Smooth muscle cell (in vitro differentiated cells): ENCODE data around the gene P4HA2. TPM values are rescaled to one million over a fixed set of nuclear protein-coding genes. Genes with fewer than 3 reads are reported as not detected.

Experiments used
- DNase-seq: peaks from one replicate; lab custom pipeline; 2025; ENCODE audit not compliant: unreplicated experiment; lab: John Stamatoyannopoulos, UW
- H2AFZ ChIP-seq: fragments of 200-600 bp; sonication (generic); 2 replicates; pipeline ENCODE4 v1.6.0; 2016; ENCODE audit warnings: antibody characterized with exemption, low read depth, mild to moderate bottlenecking
- H3F3A ChIP-seq: fragments of 200-600 bp; sonication (generic); 2 replicates; pipeline ENCODE4 v1.6.0; 2017; ENCODE audit warnings: antibody characterized with exemption, low read depth
- H3K27ac ChIP-seq: fragments of 200-600 bp; sonication (generic); 2 replicates; pipeline ENCODE4 v1.5.1; 2016; ENCODE audit warnings: low read depth, mild to moderate bottlenecking
- H3K27me3 ChIP-seq: fragments of 200-600 bp; sonication (generic); 2 replicates; pipeline ENCODE4 v1.6.1; 2016; ENCODE audit warnings: low read depth, mild to moderate bottlenecking
- H3K36me3 ChIP-seq: fragments of 200-600 bp; sonication (generic); 2 replicates; pipeline ENCODE4 v1.5.1; 2016; ENCODE audit warnings: low read depth
- H3K4me1 ChIP-seq: fragments of 200-600 bp; sonication (generic); 2 replicates; pipeline ENCODE4 v1.5.1; 2016; ENCODE audit warnings: low read depth
- H3K4me2 ChIP-seq: fragments of 200-600 bp; sonication (generic); 2 replicates; pipeline ENCODE4 v1.6.0; 2016; ENCODE audit warnings: mild to moderate bottlenecking
- H3K4me3 ChIP-seq: fragments of 200-600 bp; sonication (generic); 2 replicates; pipeline ENCODE4 v1.5.1; 2016; ENCODE audit warnings: mild to moderate bottlenecking
- H3K79me2 ChIP-seq: fragments of 200-600 bp; sonication (generic); 2 replicates; pipeline ENCODE4 v1.6.0; 2016; ENCODE audit warnings: low read depth, mild to moderate bottlenecking
- H3K9ac ChIP-seq: fragments of 200-600 bp; sonication (generic); 2 replicates; pipeline ENCODE4 v1.6.0; 2016; ENCODE audit warnings: low read depth
- H3K9me3 ChIP-seq: fragments of 200-600 bp; sonication (generic); replicated peaks from 2 replicates; pipeline ENCODE4 v1.5.1; 2016; ENCODE audit warnings: low read depth
- H4K20me1 ChIP-seq: fragments of 200-600 bp; sonication (generic); 2 replicates; pipeline ENCODE4 v1.6.0; 2016; ENCODE audit warnings: low read depth
- CTCF ChIP-seq: fragments of 200-600 bp; sonication (generic); IDR thresholded peaks from 2 replicates; pipeline ENCODE4 v1.5.1; 2017; ENCODE audit warnings: borderline replicate concordance, mild to moderate bottlenecking, antibody characterized with exemption; ENCODE audit not compliant: insufficient read depth, poor library complexity, severe bottlenecking
- WGBS: methylation state at CpG from one replicate; pipeline ENCODE4 v1.1.7; 2016; ENCODE audit warnings: low lambda C conversion rate; 5-methylcytosine and 5-hydroxymethylcytosine counted together
- polyA plus RNA-seq: library from polyadenylated mRNA; unstranded; fragments of >200 nt; fragmentation: Nextera tagmentation; extraction: Ambion mirVana; gene quantifications from 2 replicates; pipeline ENCODE4 v1.2.1, GENCODE V29; 2016
- total RNA-seq: library from RNA; depleted of rRNA; stranded (reverse); fragments of >200 nt; gene quantifications from 2 replicates; pipeline ENCODE4 v1.2.3, GENCODE V29; 2014

The P4HA2 gene
- total and polyA plus RNA-seq, 2 experiments from 2014 or later, result 352 to 707 TPM

- Histone ChIP-seq H4K20me1 (peaks cover 1% of the 10 kb centered on the region), H3K79me2 (peaks cover 8% of the 10 kb centered on the region), H3K27me3 (no peaks in the 10 kb centered on the region), H3K4me1 (peaks cover 5% of the 10 kb centered on the region), H3K9ac (no peak overlapping the region), H3F3A (peaks cover 14% of the 10 kb centered on the region), H3K9me3 (no peaks in the 10 kb centered on the region), H3K4me2 (no peak overlapping the region), H3K36me3 (no peaks in the 10 kb centered on the region), H3K4me3 (no peak overlapping the region), H3K27ac (no peak overlapping the region), H2AFZ (no peak overlapping the region)
- TF ChIP-seq CTCF, result no peak
- no peak for DNase-seq
- WGBS, result 97% methylated on average over 9 of the region's 9 CpGs
These were observed 3.2 kb upstream of the P4HA2 start for GRCh38 chr5:132230871-132231270.

GRCh38 chr5:132229236-132229635, 1.6 kb upstream of the P4HA2 start:
- H3K79me2 ChIP-seq, result peaks cover 14% of the 10 kb centered on the region
- no peak overlapping the region for H3K9ac ChIP-seq

GRCh38 chr5:132228241-132229035, 785 bp upstream of the P4HA2 start:
- no peak for DNase-seq
- peak overlapping the region; percentile 53 for H2AFZ ChIP-seq
- peaks cover 22% of the 10 kb centered on the region for H3K79me2 ChIP-seq
- 69% methylated on average over 24 of the region's 27 CpGs for WGBS
- H3K4me3 ChIP-seq, result peak overlapping the region; percentile 78
- H4K20me1 ChIP-seq, result peaks cover 25% of the 10 kb centered on the region
- H3K9ac ChIP-seq, result peak overlapping the region; percentile 96
- H3K27me3 ChIP-seq, result no peaks in the 10 kb centered on the region
- peaks cover 5% of the 10 kb centered on the region for H3K4me1 ChIP-seq
- TF ChIP-seq CTCF, result no peak
- H3F3A ChIP-seq, result peaks cover 32% of the 10 kb centered on the region
- H3K27ac ChIP-seq, result peak overlapping the region; percentile 98
- H3K36me3 ChIP-seq, result no peaks in the 10 kb centered on the region
- peak overlapping the region; percentile 96 for H3K4me2 ChIP-seq
- no peaks in the 10 kb centered on the region for H3K9me3 ChIP-seq

More at GRCh38 chr5:132229236-132229635, 1.6 kb upstream of the P4HA2 start:
- 100% methylated on average over 5 of the region's 5 CpGs for WGBS
- no peak for TF ChIP-seq CTCF
- H3K27ac ChIP-seq, result no peak overlapping the region
- no peaks in the 10 kb centered on the region for H3K36me3 ChIP-seq
- peaks cover 5% of the 10 kb centered on the region for H3K4me1 ChIP-seq
- no peak overlapping the region for H3K4me3 ChIP-seq
- no peaks in the 10 kb centered on the region for H3K9me3 ChIP-seq
- peaks cover 26% of the 10 kb centered on the region for H3F3A ChIP-seq
- no peak for DNase-seq
- H3K4me2 ChIP-seq, result no peak overlapping the region
- no peak overlapping the region for H2AFZ ChIP-seq
- H4K20me1 ChIP-seq, result peaks cover 17% of the 10 kb centered on the region
- H3K27me3 ChIP-seq, result no peaks in the 10 kb centered on the region

- Histone ChIP-seq H3F3A (peaks cover 32% of the 10 kb centered on the region), H3K4me1 (peaks cover 5% of the 10 kb centered on the region), H3K4me2 (peak overlapping the region; percentile 96), H3K36me3 (no peaks in the 10 kb centered on the region), H3K27ac (peak overlapping the region; percentile 98), H3K27me3 (no peaks in the 10 kb centered on the region), H3K9ac (peak overlapping the region; percentile 96), H2AFZ (peak overlapping the region; percentile 53), H4K20me1 (peaks cover 38% of the 10 kb centered on the region), H3K9me3 (no peaks in the 10 kb centered on the region), H3K4me3 (peak overlapping the region; percentile 78), H3K79me2 (peaks cover 35% of the 10 kb centered on the region)
- no peak for TF ChIP-seq CTCF
- 0% methylated on average over 13 of the region's 13 CpGs for WGBS
- no peak for DNase-seq
These were observed 493 bp downstream of the P4HA2 start for GRCh38 chr5:132227235-132227484.
